Heart left ventricle (tissue), 16 donors: ENCODE measurements around the gene DAPK3. TPM values are rescaled to one million over a fixed set of nuclear protein-coding genes. Genes with fewer than 3 reads are reported as not detected.

Source experiments
- ATAC-seq, 4 donors: fragments of 200-7000 bp; cut with Tn5 transposase; one replicate each; pipeline ENCODE4 v1.9.1; 2020 to 2022; ENCODE audit warnings: moderate library complexity in 4 of 4, mild to moderate bottlenecking in 3 of 4, moderate number of reproducible peaks in 1 of 4
- DNase-seq, 5 donors: peaks; one replicate each; pipeline ENCODE4 v3.0.0-alpha.2; 2020
- H3K27ac ChIP-seq, 12 donors: fragments of 200-600 bp; sonication (generic) in 4 of 12; one replicate each; pipeline versions ENCODE4 v1.5.0 to v1.8.0; 2016 to 2022; ENCODE audit warnings: mild to moderate bottlenecking in 2 of 12
- H3K27me3 ChIP-seq, 9 donors: fragments of 200-600 bp; sonication (generic) in 2 of 9; one replicate each; pipeline versions ENCODE4 v1.5.1 to v1.8.0; 2016 to 2022; ENCODE audit warnings: mild to moderate bottlenecking in 3 of 9
- H3K36me3 ChIP-seq, 9 donors: fragments of 200-600 bp; sonication (generic) in 2 of 9; one replicate each; pipeline versions ENCODE4 v1.5.0 to v1.8.0; 2018 to 2022; ENCODE audit warnings: mild to moderate bottlenecking in 2 of 9
- H3K4me1 ChIP-seq, 12 donors: fragments of 200-600 bp; sonication (generic) in 4 of 12; one replicate each; pipeline versions ENCODE4 v1.5.0 to v1.8.0; 2016 to 2022; ENCODE audit warnings: mild to moderate bottlenecking in 3 of 12
- H3K4me3 ChIP-seq, 12 donors: fragments of 200-600 bp; sonication (generic) in 4 of 12; one replicate each; pipeline versions ENCODE4 v1.5.0 to v1.8.0; 2017 to 2022; ENCODE audit warnings: mild to moderate bottlenecking in 9 of 12, moderate library complexity in 4 of 12
- H3K9me3 ChIP-seq, 12 donors: fragments of 200-600 bp; sonication (generic) in 4 of 12; one replicate each; pipeline versions ENCODE4 v1.5.0 to v1.8.0; 2016 to 2022; ENCODE audit warnings: mild to moderate bottlenecking in 1 of 12
- CTCF ChIP-seq, 12 donors: fragments of 200-600 bp; sonication (generic) in 4 of 12; IDR thresholded peaks; one replicate each; pipeline versions ENCODE4 v1.5.0 to v1.8.0; 2018 to 2022; ENCODE audit warnings: antibody characterized with exemption in 12 of 12, mild to moderate bottlenecking in 5 of 12
- POLR2A ChIP-seq, 2 donors: fragments of 450-650 bp; IDR thresholded peaks; one replicate each; pipeline ENCODE4 v1.6.1; 2017; ENCODE audit warnings: antibody characterized with exemption in 2 of 2, mild to moderate bottlenecking in 2 of 2, moderate library complexity in 2 of 2
- WGBS, 4 donors: extraction: QIAGEN DNeasy Blood & Tissue Kit in 2 of 4; methylation state at CpG; one replicate each; pipeline versions ENCODE4 v1.1.5 to v1.1.7; 2013 to 2018; 5-methylcytosine and 5-hydroxymethylcytosine counted together
- intact Hi-C, 10 donors: fragments of 100-400 bp; cut with DNase I; formaldehyde crosslinking; loops; one replicate each; pipeline versions ENCODE4 v1.11.1 to v1.14.2; 2022
- polyA plus RNA-seq, 2 donors: library from polyadenylated mRNA; stranded (reverse); fragments of 200-250 nt; gene quantifications; one replicate each; pipeline ENCODE4 v1.2.3, GENCODE V29; 2013
- total RNA-seq, 9 donors: library from RNA; depleted of rRNA in 2 of 9; stranded (reverse); fragments of >200 nt in 2 of 9; fragmentation: NEBNext Ultra II Directional in 3 of 9; extraction: Animal tissue kit (Norgen Biotek cat#: 25700) in 3 of 9; gene quantifications; one replicate each; pipeline versions ENCODE4 v1.1.0 to v1.2.4, GENCODE V29; 2016 to 2023
- donor health status: ischemic (EF 13 %, LVEDD 7.1; RV severe dilation, severe dysfunction).
- donor health status: healthy with polysubstance abuse.
- donor health status: DM: no; HTN: yes; CAD: no.
- donor health status: DM: no; HTN: no; CAD: no.
- donor health status: ischemic (EF 25% LVEDD 6.9; RV normal size, moderate dysfunction).
- donor health status: ischemic (EF 25% LVEDD 5.7; RV mildly dilated, moderate dysfunction).
- donor health status: healthy.
- donor health status: DM: yes; HTN: yes; CAD: no.
- donor health status: ischemic (EF 35%, LVEDD 5.7; RV mildly dilated, moderate dysfunction).
- donor health status: nonischemic (EF 11% LVEDD 7.7; RV severe dilation, severe dysfunction).
- donor health status: DM: yes; HTN: yes; CAD: no.
- donor health status: PGD.
- donor health status: ischemic (EF 29% LVEDD 5.4; RV normal size, mild dysfunction).
- donor health status: nonischemic (EF 23%, LVEDD 6.1; RV moderate dilation, normal function).

The DAPK3 gene
- total and polyA plus RNA-seq, 11 donors: 70.6 to 252 (median 124) TPM

- Histone ChIP-seq H3K27me3 (no peaks in the 10 kb centered on the region), H3K4me1 (peaks cover 13 to 57% (median 38%) of the 10 kb centered on the region in 12 donors), H3K27ac (peak overlapping the region in 6 of 12 donors; percentile 12 to 100 (median 84)), H3K36me3 (peaks cover 2 to 91% (median 87%) of the 10 kb centered on the region in 9 donors), H3K4me3 (no peak overlapping the region), H3K9me3 (no peaks in the 10 kb centered on the region)
- DNase-seq: peak in 1 of 5 donors; percentile 7
- no peak for TF ChIP-seq CTCF (IDR thresholded peaks at IDR 0.05)
- 86 to 91% (median 88%) methylated on average over 49 to 60 of the region's 60 CpGs for WGBS, 4 donors
- no peak for ATAC-seq
- intact Hi-C loops: loop anchor here in 2 of 10 donors (5.0 kb wide), 1 partner anchor 32 kb away; the partner anchor contains the start of gene NMRK2 (in 2 of the 2)
These were observed 6.4 kb downstream of the DAPK3 start for GRCh38 chr19:3964256-3965194.

- Histone ChIP-seq H3K27ac (peak overlapping the region in 2 of 12 donors; percentile 19 to 100), H3K9me3 (no peaks in the 10 kb centered on the region), H3K27me3 (no peaks in the 10 kb centered on the region), H3K4me3 (no peak overlapping the region), H3K36me3 (peaks cover 6 to 98% (median 93%) of the 10 kb centered on the region in 9 donors), H3K4me1 (peaks cover 8 to 50% (median 30%) of the 10 kb centered on the region in 12 donors)
- intact Hi-C loops: no loop called here
- WGBS, 4 donors: 86 to 94% (median 91%) methylated on average over 24 to 35 of the region's 35 CpGs
- TF ChIP-seq POLR2A (IDR thresholded peaks at IDR 0.05) (no peak), CTCF (IDR thresholded peaks at IDR 0.05) (no peak)
- no peak for ATAC-seq
- peak in 1 of 5 donors; percentile 9 for DNase-seq
These were observed 7.2 kb downstream of the DAPK3 start for GRCh38 chr19:3963458-3964255.

GRCh38 chr19:3961007-3961406 is 9.9 kb downstream of the DAPK3 start:
- WGBS, 4 donors: 86 to 90% (median 87%) methylated on average over 8 to 24 of the region's 24 CpGs
- no peak overlapping the region for H3K4me3 ChIP-seq
- ATAC-seq: no peak

More at GRCh38 chr19:3961007-3961406, 9.9 kb downstream of the DAPK3 start:
- Histone ChIP-seq H3K27me3 (no peaks in the 10 kb centered on the region), H3K27ac (peak overlapping the region in 10 of 12 donors; percentile 3 to 79 (median 66)), H3K36me3 (peaks cover 6 to 100% (median 96%) of the 10 kb centered on the region in 9 donors), H3K9me3 (no peaks in the 10 kb centered on the region), H3K4me1 (peaks cover 0 to 24% (median 7%) of the 10 kb centered on the region in 12 donors)
- intact Hi-C loops: no loop called here
- TF ChIP-seq CTCF (IDR thresholded peaks at IDR 0.05) (no peak), POLR2A (IDR thresholded peaks at IDR 0.05) (no peak)
- DNase-seq: peak in 1 of 5 donors; percentile 11
